GM21423 (cell line): ENCODE measurements around the gene SHANK1.

ENCODE experiments used
- ATAC-seq: cut with Tn5 transposase; IDR thresholded peaks from one replicate; pipeline ENCODE4 v1.9.1; 2021; ENCODE audit warnings: mild to moderate bottlenecking, moderate library complexity; ENCODE audit not compliant: unreplicated experiment

SHANK1 gene

GRCh38 chr19:50713556-50714236, 5.9 kb downstream of the SHANK1 start:
- ATAC-seq, result no peak

GRCh38 chr19:50712833-50713232, 6.8 kb downstream of the SHANK1 start:
- no peak for ATAC-seq

GRCh38 chr19:50711805-50712204, 7.8 kb downstream of the SHANK1 start:
- no peak for ATAC-seq

- ATAC-seq, result no peak
Observed at GRCh38 chr19:50711196-50711595, 8.4 kb downstream of the SHANK1 start.

GRCh38 chr19:50710612-50711011, 9.0 kb downstream of the SHANK1 start:
- ATAC-seq, result no peak

GRCh38 chr19:50710094-50710493, 9.5 kb downstream of the SHANK1 start:
- ATAC-seq, result no peak

GRCh38 chr19:50708179-50708879, 11.3 kb downstream of the SHANK1 start:
- ATAC-seq, result no peak

GRCh38 chr19:50706387-50706786, 13.2 kb downstream of the SHANK1 start:
- no peak for ATAC-seq

GRCh38 chr19:50705422-50706019, 14.1 kb downstream of the SHANK1 start:
- ATAC-seq, result no peak

- no peak for ATAC-seq
Observed at GRCh38 chr19:50703915-50704796, 15.4 kb downstream of the SHANK1 start.

- no peak for ATAC-seq
Observed at GRCh38 chr19:50702871-50703829, 16.5 kb downstream of the SHANK1 start.

- ATAC-seq, result no peak
Observed at GRCh38 chr19:50702158-50702870, 17.3 kb downstream of the SHANK1 start.

- ATAC-seq, result no peak
Observed at GRCh38 chr19:50701367-50701985, 18.1 kb downstream of the SHANK1 start.

- ATAC-seq, result no peak
Observed at GRCh38 chr19:50697414-50698124, 22.0 kb downstream of the SHANK1 start.

GRCh38 chr19:50696094-50696483, 23.5 kb downstream of the SHANK1 start:
- no peak for ATAC-seq

GRCh38 chr19:50695251-50696093, 24.1 kb downstream of the SHANK1 start:
- no peak for ATAC-seq

GRCh38 chr19:50694815-50695145, 24.8 kb downstream of the SHANK1 start:
- no peak for ATAC-seq
